ENCODE measurements around the gene ABCG2. TPM values are rescaled to one million over a fixed set of nuclear protein-coding genes. Genes with fewer than 3 reads are reported as not detected.

ABCG2 gene
- total and polyA plus RNA-seq, 11 donors = 0.27 to 8.0 (median 2.7) TPM

- H3K36me3 ChIP-seq = peaks cover 0 to 99% (median 90%) of the 10 kb centered on the region in 9 donors
- TF ChIP-seq CTCF (IDR thresholded peaks at IDR 0.05) (no peak), POLR2A (IDR thresholded peaks at IDR 0.05) (no peak)
- ATAC-seq (peak; percentile 36 to 68 (median 48)), DNase-seq (no peak)
- H3K4me1 ChIP-seq = peaks cover 0 to 29% (median 11%) of the 10 kb centered on the region in 12 donors
- no peak overlapping the region for H3K4me3 ChIP-seq
- intact Hi-C loops (cut with DNase I) = no loop called here
- H3K27ac ChIP-seq = no peak overlapping the region
- 45 to 77% (median 64%) methylated on average over 2 of the region's 2 CpGs for WGBS, 4 donors
- H3K27me3 ChIP-seq = no peaks in the 10 kb centered on the region
- no peaks in the 10 kb centered on the region for H3K9me3 ChIP-seq
Observed at GRCh38 chr4:88041626-88042025, 116.8 kb downstream of the ABCG2 start.

- Histone ChIP-seq H3K4me1 (peaks cover 0 to 29% (median 11%) of the 10 kb centered on the region in 12 donors), H3K27me3 (no peaks in the 10 kb centered on the region), H3K4me3 (no peak overlapping the region), H3K27ac (no peak overlapping the region), H3K9me3 (no peaks in the 10 kb centered on the region), H3K36me3 (peaks cover 0 to 99% (median 92%) of the 10 kb centered on the region in 9 donors)
- intact Hi-C loops (cut with DNase I) = no loop called here
- 88 to 90% (median 88%) methylated on average over 3 of the region's 3 CpGs for WGBS, 4 donors
- no peak for ATAC-seq
- DNase-seq = no peak
- TF ChIP-seq POLR2A (IDR thresholded peaks at IDR 0.05) (no peak), CTCF (IDR thresholded peaks at IDR 0.05) (no peak)
Observed at GRCh38 chr4:88040707-88041106, 117.7 kb downstream of the ABCG2 start.

Other genes starting within 250 kb of the ABCG2 start
- gene SPP1, start 182.9 kb downstream of the ABCG2 start, total RNA-seq = 1,000 to 10,000 TPM in 1 of 9 donors, 10 to 100 TPM in 4, 1 to 10 TPM in 4; 6.4 to 1,074 (median 11.4) TPM
- 10 to 100 TPM in 1 of 2 donors, 1 to 10 TPM in 1; 1.6 to 42.9 TPM for gene SPP1, start 182.9 kb downstream of the ABCG2 start, polyA plus RNA-seq
- gene PKD2, start 151.0 kb downstream of the ABCG2 start, total RNA-seq = 10 to 100 TPM; 11.5 to 26.7 (median 17.2) TPM
- gene PKD2, start 151.0 kb downstream of the ABCG2 start, polyA plus RNA-seq = 10 to 100 TPM in 1 of 2 donors, 1 to 10 TPM in 1; 6.6 to 12.2 TPM
- 100 to 1,000 TPM; 140 to 332 (median 245) TPM for gene PPM1K, start 125.9 kb upstream of the ABCG2 start, total RNA-seq
- gene PPM1K, start 125.9 kb upstream of the ABCG2 start, polyA plus RNA-seq = 10 to 100 TPM; 72.8 to 88.5 TPM
- 10 to 100 TPM in 7 of 9 donors, 1 to 10 TPM in 2; 6.1 to 22.0 (median 15.6) TPM for gene HERC6, start 220.2 kb upstream of the ABCG2 start, total RNA-seq
- gene HERC6, start 220.2 kb upstream of the ABCG2 start, polyA plus RNA-seq = 1 to 10 TPM; 2.3 to 4.4 TPM

Data from heart left ventricle (tissue), 16 donors.